Stimulated activated CD8-positive, alpha-beta memory T cell treated with anti-CD3 and anti-CD28 coated beads, Interleukin-4, amount 100 ng/mL, for 1 hour (primary cell): ENCODE data around the gene MTCP1.
A peak's percentile ranks its signal among the peaks of the same experiment; 100 is the strongest.

Experiments used
- DNase-seq, 2 donors: peaks; one replicate each; pipeline ENCODE4 v3.0.0-alpha.2; 2020; ENCODE audit warnings: low read depth in 2 of 2, low spot score in 1 of 2

MTCP1 gene, protein sequence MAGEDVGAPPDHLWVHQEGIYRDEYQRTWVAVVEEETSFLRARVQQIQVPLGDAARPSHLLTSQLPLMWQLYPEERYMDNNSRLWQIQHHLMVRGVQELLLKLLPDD

DNA sequence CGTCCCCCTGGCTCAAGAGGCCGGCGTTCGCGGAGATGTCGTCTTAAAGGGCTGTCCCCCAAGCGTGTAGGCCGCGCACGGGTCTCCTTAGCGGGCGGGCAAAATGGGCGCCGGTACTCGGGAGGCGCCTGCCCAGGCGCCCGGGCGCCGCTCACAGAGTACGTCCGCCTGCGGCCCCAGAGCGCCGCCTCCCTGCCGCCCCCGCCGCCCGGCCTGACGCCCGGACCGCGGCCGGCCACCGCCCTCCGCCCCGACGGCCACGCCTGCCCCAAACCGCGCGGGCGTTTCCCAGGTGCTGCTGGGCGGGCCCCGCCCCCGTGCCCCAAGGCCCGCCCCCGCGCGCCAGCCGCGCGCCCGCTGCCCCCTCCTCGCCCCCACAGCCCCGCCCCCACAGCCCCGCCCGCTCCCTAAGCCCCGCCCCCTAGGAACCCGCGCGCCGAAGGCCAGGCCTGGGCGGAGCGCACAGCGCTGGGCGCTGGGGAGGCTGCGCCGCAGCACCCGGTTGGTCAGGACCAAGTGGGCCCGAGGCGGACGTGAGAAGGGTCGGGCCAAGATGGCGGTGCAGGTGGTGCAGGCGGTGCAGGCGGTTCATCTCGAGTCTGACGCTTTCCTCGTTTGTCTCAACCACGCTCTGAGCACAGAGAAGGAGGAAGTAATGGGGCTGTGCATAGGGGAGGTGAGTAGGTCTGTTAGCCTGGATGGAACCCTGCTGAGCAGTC, at the start of gene MTCP1, which contains the start of the genes BRCC3 and CMC4:
MTCP1 (minus strand) TSS at position 162 of the 719 bp plus-strand sequence. CDS start 5,126 bp downstream, outside the sequence.
BRCC3 (plus strand) TSS at position 534 of the 719 bp plus-strand sequence; CDS start at position 554, 20 bp downstream.
CMC4 (minus strand) TSS at position 162 of the 719 bp plus-strand sequence. CDS start 7,113 bp downstream, outside the sequence.
- peak; percentile 52 to 53 for DNase-seq

GRCh38 chrX:155115174-155115819, 44.4 kb upstream of the MTCP1 start:
- no peak for DNase-seq

GRCh38 chrX:155113097-155113496, 42.2 kb upstream of the MTCP1 start:
- DNase-seq, result no peak

- DNase-seq, result no peak
Observed at GRCh38 chrX:155112171-155112570, 41.2 kb upstream of the MTCP1 start.

- no peak for DNase-seq
Observed at GRCh38 chrX:155108427-155108826, 37.5 kb upstream of the MTCP1 start.

DNA sequence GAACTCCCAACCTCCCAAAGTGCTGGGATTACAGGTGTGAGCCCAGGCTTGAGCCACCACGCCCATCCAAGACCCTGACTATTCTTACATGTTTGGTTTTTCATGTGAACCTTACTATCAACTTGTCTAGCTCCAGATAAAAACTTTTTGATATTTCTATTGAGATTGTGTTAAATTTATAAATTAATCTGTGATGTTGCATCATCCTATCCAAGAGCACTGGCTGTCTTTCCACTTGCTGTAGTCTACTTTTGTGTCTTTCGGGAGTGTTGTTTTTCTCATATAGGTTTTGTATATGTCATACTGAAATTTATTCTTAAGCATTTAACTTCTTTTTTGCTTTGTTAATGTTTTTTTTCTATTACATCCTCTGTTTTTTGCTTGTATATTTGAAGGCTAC, 35.0 kb upstream of the MTCP1 start:
- no peak for DNase-seq

DNA sequence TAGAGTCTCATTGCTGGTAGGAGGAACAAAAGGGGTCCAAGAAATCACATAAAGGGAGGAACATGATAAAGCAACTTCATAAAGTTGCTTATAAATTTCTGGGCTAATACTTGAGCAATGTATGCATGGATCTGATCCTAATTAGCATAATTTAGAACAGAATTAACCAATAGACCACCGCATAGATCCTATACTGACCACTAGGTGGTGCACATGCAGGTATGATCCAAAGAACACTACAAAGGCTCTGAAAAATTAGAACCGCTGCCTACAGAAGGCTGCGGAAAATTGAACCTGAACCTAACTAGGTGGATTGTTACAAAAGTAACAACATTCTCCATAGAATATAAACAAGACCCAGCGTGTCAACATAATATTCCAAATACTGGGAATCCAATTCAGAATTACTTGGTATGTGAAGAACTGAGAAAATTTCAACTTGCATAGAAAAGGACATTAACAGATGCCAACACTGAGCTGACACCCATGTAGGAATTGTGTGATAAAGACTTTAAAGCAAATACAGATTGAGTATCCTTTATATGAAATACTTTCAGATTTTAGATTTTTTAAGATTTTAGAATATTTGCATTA, 23.6 kb upstream of the MTCP1 start:
- DNase-seq, result no peak

DNA sequence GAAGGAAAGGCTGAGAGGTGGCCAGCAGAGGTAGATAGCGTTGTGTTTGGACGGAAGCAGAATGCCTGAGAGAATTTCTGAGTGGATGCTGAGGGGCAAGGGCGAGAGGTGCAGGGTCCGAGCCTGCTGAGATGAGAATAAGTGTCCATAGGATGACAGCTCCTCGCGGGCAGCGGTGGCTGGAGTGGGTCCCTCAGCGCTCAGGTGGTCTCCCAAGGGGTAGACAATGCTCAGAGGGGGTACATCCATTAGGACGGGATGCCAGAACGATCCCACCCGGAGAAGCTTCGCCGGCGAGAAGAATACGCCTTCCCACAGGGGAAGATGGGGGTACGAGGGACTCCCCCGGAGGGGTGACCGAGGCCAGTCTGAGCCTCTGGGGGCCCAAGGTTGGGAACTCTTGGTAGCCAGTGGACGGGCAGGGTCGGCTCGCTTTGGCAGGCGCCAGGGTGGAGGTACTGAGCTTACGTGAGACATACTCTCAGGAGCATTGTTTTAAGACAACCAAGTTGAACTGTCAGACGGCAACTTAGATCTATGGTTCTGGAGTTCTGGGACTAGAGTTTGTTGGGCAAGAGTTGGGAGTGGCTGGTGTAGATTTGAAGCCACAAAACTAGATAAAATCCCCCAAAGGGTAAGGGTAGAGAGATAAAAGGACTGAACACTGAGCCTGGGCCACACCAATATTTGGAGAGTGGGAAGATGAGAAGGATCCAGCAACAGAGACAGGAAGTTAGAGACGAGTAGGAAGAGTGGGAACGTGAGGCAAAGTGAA, 16.2 kb upstream of the MTCP1 start:
- no peak for DNase-seq

GRCh38 chrX:155086202-155086840, 15.4 kb upstream of the MTCP1 start:
- DNase-seq, result peak in 1 of 2 donors; percentile 13

DNA sequence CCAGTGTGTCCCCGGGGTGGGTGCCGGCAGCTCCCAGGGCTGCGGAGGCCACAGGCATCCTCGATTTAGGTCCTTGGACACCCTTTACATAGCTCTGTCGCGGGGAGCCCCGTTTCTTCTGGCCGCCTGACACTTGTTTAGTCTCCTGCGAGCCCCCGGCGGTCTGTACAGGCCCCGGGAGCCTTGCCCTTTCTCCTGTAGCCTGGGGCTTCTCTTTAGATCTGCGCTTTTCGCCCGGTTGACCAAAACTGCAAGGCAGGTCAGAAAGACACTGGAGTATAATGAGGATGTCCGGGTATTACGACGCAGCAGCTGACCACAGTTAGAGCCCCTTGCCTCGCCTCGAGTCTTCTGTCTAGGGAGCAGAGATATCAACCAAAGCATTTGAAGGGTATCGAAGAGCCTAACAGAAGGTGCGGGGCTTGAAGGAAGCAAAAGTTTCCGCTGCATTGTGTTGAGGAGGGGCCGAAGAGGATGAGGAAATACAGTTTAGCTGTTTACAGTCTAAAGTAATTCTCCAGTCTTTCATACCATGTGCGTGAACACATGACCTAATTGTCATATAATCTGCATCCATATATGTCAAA, 851 bp upstream of the MTCP1 start:
- no peak for DNase-seq

GRCh38 chrX:155070663-155070974, 317 bp downstream of the MTCP1 start:
- DNase-seq, result no peak

DNA sequence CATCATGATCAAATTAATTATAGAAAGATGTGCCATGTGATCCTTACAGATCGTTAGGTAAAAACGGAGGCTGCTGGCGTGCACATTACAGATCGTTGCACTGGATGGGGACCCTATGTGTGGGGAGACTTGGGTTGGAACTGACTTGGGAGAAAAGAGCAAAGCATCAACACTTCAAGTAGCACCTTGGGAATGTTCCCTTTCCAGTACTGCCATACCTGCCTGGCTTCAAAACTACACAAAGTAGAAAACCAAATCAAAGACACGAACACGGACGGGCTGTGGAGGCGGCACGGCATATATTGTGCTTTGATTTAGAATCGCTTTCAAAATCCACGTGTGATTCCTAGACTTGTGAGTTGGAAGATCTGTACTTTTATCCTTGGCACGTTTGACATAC, 898 bp downstream of the MTCP1 start:
- DNase-seq, result no peak

GRCh38 chrX:155069414-155069813, 1.5 kb downstream of the MTCP1 start:
- DNase-seq, result no peak

GRCh38 chrX:155068165-155068564, 2.8 kb downstream of the MTCP1 start:
- no peak for DNase-seq

DNA sequence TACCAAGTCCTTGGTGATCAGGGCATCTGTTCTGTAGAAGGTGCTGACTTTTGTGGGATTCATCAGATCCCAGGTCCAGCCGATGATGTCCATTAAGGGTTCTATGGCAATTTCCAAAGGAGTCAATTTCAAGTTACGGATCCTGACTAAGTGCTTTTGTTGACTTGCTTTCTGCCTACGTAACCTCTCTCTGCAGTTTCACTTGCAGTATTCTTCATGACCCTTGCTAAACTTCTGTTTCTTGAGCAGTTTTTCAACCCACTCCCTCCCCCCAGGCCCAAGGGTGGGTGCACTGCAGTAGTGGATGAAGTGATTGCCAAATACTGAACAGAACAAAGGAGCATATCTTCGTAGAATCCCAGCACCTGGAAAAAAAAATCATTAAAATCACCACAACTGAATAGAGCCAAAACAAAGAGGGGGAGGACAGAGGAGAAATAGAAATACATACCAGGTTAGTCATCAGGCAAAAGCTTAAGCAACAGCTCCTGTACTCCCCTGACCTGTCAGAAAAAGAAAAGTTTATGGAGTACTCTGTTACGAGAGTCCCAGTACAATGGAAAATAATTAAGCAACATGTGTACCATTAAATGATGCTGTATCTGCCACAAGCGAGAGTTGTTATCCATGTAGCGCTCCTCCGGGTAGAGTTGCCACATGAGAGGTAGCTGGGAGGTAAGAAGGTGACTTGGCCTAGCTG, 5.8 kb downstream of the MTCP1 start:
- no peak for DNase-seq

DNA sequence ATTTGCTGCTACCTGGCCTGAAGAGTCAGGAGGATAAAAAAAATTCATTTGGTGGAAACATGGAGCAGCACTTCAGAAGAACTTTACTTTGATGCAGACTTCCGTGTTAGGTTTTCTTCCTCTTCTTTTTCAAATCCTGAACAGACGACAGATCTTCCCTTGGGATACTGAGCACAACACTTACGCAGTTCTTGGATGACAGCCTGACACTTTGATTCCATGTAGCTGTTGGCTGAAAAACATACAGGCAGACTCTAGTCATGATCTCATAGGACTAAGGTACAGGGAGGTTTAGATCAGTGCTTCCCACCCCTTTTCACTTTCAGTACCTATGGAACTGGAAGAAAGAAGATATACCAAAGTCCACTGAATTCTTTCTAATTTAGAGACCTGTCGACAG, 9.2 kb downstream of the MTCP1 start:
- no peak for DNase-seq

- DNase-seq, result no peak
Observed at GRCh38 chrX:155056877-155057792, 13.8 kb downstream of the MTCP1 start.

DNA sequence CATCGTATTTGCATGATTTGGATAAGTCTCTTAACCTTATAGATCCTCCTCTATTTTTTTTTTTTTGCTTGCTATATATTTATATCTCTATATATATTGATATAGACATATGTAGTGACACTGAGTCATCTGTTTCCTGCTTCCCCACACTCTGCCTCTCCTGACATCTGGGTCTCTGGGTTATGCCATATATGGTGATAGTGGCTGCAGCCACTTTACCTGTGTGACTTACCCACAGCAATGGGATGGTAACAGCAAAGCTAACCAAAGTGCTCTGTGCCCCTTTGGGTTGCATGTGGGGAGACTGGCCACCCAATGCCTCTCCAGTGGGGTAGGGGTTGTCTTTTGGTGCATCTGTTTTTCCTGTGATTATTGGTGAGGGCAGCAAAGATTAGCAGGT, 14.5 kb downstream of the MTCP1 start:
- no peak for DNase-seq

- no peak for DNase-seq
Observed at GRCh38 chrX:155055494-155055893, 15.4 kb downstream of the MTCP1 start.
